GM18507 (cell line): ENCODE measurements around the gene FAM149B1.

ENCODE experiments used
- DNase-seq: peaks from one replicate; pipeline ENCODE4 v3.0.0; 2011; ENCODE audit warnings: low read depth; ENCODE audit not compliant: insufficient read length; ENCODE audit errors: extremely low spot score
- FAIRE-seq: peaks from 2 replicates; lab custom pipeline; 2011; peaks lifted over from hg19 to GRCh38; lab: Jason Lieb, UNC

Gene FAM149B1

DNA sequence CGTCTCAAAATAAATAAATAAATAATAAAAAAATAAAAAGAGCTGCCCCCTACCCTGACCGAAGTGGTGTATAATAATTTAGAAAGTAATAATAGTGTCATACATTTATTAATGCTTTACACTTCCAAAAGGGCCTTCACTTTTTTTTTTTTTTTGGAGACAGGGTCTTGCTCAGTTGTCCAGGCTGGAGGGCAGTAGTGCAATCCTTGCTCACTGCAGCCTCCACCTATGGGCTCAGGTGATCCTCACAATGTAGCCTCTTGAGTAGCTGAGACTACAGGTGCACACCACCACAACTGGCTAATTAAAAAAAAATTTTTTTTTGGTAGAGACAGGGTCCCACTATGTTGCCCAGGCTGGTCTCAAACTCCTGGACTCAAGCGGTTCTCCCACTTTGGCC lies 1.4 kb downstream of the FAM149B1 start:
- DNase-seq (no peak), FAIRE-seq (no peak)

DNA sequence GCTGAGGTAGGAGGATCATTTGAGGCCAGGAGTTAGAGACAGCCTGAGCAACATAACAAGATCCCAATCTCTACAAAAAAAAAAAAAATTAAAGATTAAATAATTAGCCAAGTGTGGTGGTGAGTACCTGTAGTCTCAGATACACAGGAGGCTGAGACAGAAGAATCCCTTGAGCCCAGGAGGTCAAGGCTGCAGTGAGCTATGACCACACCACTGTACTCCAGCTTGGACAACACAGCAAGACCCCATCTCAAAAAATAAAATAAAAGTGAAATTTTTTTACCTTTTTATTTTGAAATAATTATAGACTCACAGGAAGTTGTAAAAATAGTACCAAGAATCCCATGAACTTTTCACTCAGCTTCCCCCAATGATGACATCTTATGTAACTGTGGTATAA lies 4.9 kb downstream of the FAM149B1 start:
- no peak for DNase-seq
- FAIRE-seq, result no peak

DNA sequence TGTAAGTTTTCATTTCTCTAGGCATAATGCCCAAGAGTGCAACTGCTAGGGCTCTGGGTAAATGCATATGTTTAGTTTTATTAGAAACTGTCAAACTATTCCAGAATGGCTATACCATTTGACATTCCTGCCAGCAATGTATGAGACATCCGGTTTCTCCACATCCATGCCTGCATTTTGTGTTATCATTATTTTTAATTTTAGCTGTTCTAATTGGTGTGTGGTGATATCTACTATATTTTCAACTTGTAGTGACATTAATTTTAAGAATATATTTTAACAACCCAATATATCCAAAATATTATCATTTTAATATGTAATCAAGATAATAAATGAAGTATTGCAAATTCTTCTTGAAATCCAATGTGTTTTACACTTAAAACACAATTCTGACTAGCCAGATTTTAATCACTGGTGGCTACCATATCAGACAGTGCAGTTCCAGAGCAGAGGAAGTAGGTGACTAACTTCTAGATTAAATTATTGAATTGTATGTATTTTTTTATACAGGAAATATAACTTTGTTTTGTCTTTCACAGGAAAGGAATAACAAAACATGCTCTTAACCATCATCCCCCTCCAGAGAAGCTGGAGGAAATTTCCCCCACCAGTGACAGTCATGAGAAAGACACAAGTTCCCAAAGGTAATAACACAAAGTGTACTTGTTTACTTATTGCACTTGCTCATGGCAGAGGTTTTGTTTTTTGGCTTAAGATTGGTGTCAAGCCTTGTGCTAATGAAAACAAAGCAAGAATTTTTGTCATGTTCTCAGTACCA lies 6.4 kb downstream of the FAM149B1 start:
- DNase-seq (no peak), FAIRE-seq (no peak)

DNA sequence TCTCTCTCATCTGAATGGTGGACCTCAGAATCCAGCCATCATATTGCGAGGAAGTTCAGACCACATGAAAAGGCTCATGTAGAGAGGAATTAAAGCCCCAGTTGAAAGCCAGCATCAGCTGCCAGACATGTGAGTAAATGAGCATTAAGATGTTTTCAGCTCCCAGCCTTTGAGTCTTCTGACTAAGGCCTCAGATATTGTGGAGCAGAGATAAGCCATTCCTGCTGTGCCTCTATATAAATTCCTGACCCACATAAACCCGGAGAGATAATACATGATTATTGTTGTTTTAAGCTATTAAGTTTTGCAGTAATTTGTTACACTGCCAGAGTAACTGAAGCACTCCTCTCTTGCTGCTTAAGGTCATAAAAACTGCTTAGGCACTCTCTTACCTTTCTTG lies 14.6 kb downstream of the FAM149B1 start:
- FAIRE-seq, result no peak
- no peak for DNase-seq

DNA sequence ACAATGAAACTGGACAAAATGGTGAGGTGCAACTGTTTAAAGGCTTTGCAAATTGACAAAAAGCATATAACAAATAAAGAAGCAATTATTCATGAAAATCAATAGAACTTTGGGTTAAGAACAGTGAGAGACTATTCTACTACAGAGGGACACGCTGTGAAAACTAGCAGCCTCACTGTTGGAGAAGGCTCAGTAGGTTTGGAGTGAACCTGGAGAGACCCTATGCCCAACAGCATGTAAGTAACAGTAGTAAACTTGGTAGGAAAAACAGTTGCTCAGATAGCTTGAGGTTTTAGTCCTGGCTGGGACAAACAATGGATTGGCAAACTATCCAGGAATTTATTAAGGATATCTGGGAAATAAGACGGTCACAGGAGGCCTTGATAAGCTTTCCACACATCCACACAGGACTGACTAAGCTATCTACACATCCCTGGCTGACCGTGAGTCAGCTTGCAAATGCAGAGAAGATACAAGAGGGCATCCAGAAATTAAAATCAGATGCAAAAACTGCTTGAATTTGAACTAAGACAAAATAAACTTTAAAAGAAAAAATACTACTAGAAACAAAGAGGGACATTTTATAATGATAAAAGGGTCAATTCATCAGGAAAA lies 15.9 kb downstream of the FAM149B1 start:
- FAIRE-seq, result no peak
- no peak for DNase-seq

DNA sequence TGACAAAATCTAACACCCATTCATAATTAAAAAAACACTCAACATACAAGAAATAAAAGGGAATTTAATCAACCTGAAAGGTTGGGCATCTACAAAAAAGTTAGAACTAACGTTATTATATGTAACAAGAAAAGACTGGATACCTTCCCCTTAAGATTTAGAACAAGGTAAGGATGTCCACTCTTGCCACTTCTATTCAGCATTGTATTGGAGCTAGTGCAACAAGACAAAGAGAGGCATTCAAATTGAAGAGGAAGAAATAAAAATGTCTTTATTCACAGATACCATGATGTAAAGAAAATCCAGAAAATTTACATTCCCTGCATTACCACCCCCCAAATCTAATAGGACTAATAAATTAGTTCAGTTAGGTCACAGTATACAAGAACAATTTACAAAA lies 18.3 kb downstream of the FAM149B1 start:
- DNase-seq, result no peak
- FAIRE-seq, result no peak

DNA sequence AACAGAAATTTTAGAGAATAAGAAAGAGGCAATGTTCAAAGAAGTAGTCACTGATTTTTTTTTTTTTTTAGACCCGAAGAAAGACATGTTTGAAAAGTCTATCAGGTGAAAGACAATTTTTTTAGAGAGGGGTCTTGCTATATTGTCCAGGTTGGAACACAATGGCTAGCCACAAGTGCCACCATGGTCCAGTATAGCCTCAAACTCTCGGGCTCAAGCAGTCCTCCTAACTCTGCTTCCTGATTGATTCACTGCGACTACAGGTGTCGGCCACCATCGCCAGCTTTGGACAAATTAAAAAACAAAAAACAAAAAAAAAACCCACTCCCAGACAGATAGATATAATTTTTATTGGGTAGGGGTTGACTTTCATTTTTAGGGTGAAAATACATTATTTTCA lies 22.3 kb downstream of the FAM149B1 start:
- FAIRE-seq, result no peak
- no peak for DNase-seq

DNA sequence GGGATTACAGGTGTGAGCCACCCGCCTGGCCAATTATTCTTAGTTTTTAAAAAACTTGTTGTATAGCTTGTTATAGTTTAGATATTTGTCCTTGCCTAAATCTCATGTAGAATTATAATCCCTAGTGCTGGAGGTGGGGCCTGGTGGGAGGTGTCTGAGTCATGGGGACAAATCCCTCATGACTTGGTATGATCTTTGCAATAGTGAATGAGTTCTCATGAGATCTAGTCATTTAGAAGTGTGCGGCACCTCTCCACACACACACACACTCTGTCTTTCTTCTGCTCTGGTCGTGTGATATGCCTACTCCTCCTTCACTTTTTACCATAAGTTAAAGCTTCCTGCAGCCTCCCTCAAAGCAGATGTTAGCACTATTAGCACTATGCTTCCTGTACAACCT lies 37.2 kb downstream of the FAM149B1 start:
- FAIRE-seq (no peak), DNase-seq (no peak)

DNA sequence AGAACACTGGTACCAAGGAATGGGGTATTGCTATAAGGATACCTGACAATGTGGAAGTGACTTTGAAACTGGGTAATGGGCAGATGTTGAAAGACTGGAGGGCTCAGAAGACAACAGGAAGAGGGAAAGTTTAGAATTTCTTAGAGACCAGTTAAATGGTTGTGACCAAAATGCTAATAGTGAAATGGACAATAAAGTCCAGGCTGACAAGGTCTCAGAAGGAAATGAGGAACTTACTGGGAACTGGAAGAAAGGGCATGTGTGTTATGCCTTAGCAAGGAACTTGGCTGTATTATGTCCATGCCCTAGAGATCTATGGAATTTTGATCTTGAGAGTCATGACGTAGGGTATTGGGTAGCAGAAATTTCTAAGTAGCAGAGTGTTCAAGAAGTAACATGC lies 38.0 kb downstream of the FAM149B1 start:
- DNase-seq, result no peak
- no peak for FAIRE-seq

DNA sequence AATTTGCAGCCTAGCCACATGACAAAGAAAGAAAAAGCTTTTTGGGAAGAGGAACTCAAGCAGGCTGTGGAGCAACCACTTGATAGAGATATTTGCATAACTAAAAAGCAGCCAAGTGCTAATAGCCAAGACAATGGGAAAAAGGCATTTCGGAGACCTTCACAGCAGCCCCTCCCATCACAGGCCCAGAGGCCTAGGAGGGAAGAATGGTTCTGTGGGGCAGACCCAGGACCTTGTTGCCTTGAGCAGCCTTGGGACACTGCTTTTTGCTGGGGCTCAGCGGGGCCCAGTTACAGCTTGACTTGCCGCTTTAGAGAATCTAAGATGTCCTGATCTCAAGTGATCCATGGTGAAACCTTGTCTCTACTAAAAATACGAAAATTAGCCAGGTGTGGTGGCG lies 38.5 kb downstream of the FAM149B1 start:
- no peak for FAIRE-seq
- no peak for DNase-seq

DNA sequence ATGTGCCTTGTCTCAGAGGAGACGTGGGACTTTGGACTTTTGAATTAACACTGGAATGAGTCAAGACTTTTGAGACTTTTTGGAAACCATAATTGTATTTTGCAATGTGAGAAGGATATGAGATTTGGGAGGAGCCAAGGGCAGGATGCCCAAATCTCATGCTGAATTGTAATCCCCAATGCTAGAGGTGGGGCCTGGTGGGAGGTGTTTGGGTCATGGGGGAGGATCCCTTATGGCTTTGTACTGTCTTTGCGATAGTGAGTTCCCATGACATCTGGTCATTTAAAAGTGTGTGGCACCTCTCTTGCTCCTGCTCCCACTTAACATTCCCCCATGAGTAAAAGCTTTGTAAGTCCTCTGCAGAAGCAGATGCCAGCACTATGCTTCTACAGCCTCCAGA lies 40.0 kb downstream of the FAM149B1 start:
- no peak for FAIRE-seq

DNA sequence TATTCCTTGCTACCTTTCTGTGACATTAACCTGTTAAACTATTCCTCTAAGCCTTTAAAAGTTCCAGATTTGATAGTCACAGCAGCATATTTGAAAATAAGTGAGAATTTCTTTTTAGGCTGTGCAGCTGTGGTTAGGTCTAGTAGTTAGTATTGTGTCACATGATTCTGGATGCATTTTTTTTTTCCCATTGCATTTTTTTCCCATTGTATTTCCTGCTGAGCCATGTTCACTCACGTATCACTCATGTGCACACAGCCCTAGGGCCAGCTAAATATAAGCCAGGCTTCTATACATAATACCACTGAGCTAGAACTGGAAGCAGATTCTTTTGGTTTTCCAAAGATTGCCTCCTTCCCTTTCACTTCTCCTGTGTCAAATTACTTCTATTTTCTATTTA lies 41.8 kb downstream of the FAM149B1 start:
- no peak for DNase-seq
- no peak for FAIRE-seq

More for the DNA sequence above, 40.0 kb downstream of the FAM149B1 start:
- DNase-seq, result no peak

DNA sequence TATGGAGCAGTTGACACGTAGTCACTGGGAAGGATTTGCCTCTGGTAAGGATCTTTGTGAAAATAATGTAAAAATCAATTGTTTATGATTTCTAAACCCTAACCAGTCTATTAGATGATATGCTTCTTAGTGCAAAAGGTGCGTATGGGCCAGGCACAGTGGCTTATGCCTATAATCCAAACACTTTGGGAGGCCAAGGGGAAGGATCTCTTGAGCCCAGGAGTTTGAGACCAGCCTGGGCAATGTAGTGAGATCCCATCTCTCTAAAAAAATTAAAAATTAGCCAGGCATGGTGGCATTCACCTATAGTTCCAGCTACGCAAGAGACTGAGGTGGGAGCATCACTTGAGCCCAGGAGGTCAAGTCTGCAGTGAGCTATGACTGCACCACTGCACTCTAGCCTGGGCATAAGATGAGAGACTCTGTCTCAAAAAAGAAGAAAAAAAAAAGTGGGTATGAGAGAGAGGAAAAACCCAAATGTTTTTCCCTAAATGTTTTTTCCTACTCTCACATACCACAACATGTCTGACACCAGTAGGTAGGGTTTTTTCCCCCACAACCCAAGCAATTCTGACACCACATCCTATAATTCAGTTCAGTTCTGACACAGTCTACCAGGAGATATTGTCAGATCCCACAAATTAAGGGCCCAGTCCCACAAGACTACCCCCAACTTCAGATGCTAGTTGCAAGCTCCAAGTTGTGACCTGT lies 42.6 kb downstream of the FAM149B1 start:
- DNase-seq (no peak), FAIRE-seq (no peak)

DNA sequence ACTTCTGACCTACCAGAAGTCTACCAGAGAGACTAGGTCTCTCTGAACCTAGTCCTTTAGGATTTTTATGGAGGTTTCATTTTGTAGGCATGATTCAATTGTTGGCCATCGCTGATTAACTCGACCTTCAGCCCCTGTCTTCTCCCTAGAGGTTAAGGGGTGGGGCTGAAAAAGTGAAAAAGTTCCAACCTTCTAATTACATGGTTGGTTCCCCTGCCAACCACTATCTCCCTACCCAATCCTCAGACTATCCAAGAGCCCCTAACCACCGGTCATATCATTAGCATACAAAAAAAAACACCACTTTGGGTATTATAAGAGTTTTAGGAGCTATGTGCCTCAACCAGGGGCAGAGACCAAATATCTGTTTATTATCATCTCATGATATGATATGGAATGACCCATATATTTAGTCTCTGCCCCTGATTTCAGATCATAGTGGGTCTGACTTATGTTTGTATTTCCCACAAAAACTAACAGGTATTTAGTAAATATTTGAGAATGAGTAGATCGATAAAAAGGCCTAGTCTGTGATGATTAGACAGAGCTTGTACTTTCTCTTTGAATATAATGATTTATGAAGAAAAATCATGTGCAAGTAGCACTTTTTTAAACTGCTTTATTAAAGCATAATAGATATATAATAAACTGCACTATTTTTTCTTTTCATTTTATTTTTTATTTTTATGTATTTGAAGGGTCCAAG lies 43.3 kb downstream of the FAM149B1 start:
- peak; percentile 59 for FAIRE-seq
- no peak for DNase-seq

DNA sequence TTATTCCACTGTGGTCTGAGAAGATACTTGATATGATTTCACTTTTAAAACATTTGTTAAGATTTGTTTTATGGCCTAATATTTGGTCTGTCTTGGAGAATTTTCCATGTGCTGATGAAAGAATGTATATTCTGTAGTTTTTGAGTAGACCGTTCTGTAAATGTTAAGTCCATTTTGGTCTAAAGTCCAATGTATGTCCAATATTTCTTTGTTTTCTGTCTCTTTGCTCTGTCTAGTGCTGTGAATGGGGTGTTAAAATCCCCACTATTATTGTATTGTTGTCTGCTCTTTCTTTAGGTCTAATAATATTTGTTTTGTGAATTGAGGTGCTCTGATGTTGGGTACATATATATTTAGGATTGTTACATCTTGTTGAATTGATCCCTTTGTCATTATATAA lies 47.8 kb downstream of the FAM149B1 start:
- no peak for FAIRE-seq
- no peak for DNase-seq

DNA sequence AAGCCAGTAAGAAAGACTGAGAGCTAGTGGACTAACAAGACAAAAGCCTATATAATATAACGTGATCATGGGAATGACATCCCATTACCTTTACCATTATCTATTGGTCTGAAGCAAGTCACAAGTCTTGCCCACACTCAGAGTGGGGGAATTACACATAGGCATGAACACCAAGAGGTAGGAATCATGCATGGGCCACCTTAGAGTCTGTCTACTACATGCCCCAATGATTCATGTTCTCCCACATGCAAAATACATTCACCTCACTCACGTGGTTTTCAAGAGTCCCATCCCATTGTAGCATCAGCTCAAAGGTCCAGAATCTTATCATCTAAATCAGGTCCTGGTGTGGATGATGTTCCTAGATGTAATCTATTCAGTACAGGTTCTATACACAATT lies 49.7 kb downstream of the FAM149B1 start:
- no peak for FAIRE-seq
- DNase-seq, result no peak

DNA sequence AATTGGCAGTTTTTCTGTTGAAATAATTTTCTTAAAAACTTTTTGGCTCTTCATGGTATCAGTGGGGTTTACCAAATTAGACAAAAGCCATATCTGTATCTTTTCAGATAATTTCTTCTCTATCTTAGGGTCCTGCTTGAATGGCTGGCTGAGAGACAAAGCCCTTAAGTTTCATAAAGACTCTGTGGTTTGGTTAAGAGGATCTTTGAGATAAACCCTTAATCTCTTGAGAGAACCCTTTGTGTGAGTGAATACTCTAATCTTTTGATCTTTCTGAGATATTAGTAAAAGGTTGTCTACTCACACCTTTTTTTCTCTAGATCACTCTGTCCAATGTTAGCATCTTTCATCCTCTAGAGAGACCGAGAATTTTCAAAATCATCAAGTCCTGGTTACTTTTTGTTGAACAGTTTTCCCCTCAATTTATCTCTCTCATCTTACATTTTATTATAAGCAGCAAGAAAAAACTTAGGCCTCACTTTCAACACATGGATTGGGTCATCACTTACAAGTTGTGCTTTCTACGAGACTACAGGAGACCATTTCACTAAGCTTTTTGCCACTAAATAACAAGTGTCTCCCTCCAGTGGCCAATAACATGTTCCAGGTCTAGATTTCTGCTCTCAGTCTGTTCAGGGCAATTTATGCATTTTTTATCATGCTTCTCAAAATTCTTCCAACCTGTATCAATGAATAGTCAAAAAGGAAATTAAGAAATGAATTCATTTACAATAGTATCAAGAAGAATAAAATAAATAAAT lies 50.7 kb downstream of the FAM149B1 start:
- DNase-seq (no peak), FAIRE-seq (peak; percentile 60)

DNA sequence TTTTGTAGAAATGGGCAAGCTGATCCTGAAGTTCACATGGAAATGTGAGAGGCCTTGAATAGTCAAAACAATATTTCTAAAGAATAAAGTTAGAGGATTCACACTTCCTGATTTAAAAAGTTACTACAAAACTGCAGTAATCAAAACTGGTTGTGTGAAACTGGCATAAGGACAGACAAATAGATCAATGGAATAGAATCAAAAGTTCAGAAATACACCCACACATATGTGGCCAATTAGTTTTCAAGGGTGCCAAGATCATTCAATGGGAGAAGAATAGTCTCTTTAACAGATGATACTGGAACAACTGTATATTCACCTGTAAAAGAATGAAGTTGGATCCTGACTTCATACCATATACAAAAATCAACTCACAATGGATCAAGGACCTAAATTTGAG lies 51.5 kb downstream of the FAM149B1 start:
- FAIRE-seq (no peak), DNase-seq (no peak)

DNA sequence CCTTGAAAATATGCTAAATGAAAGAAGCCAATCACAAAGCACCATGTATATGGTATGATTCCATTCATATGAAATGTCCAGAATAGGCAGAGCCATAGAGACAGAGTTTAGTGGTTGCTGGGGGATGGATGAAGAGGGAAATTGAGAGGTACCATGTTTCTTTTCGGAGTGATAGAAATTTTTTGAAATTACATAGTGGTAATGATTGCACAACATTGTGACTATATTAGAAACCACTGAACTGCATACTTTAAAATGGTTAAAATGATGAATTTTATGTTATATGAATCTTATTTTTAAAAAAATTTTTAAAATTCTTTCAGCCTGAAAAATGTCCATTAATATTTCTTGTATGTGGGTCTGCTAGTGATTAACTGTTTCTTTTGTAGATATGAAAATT lies 53.1 kb downstream of the FAM149B1 start:
- DNase-seq, result no peak
- no peak for FAIRE-seq

DNA sequence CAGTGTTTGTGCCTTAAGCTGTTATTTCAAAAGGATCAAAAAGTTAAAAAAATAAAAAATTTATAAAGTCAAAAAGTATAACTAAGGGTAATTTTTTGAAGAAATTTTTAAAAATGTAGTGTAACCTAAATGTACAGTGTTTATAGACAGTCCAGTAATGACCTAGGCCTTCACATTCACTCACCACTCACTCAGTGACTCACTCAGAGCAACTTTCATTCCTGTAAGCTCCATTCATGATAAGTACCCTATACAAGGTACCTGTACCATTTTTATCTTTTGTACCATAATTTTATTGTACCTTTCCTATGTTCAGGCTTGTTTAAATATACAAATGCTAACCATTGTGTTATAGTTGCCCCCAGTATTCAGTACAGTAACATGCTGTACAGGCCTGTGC lies 57.6 kb downstream of the FAM149B1 start:
- DNase-seq (no peak), FAIRE-seq (no peak)
